BLaER1 treated with 17β-estradiol and CSF1 and Interleukin-3, amounts not matched to agents 10 nM and 100 nM (cell line): Measurements from ENCODE around the gene ODF4.

Experiments
- H3K27ac ChIP-seq, 11 experiments: shearing (Covaris generic); formaldehyde crosslinking; 2 replicates each; pipeline ENCODE4 v1.8.1; 2022
- H3K27me3 ChIP-seq, 11 experiments: shearing (Covaris generic); formaldehyde crosslinking; 2 replicates each; pipeline ENCODE4 v1.8.1; 2022
- H3K36me3 ChIP-seq, 11 experiments: shearing (Covaris generic); formaldehyde crosslinking; 2 replicates each; pipeline ENCODE4 v1.8.1; 2022
- H3K4me1 ChIP-seq, 10 experiments: shearing (Covaris generic); formaldehyde crosslinking; 2 replicates each; pipeline ENCODE4 v1.8.1; 2022
- H3K4me2 ChIP-seq, 11 experiments: shearing (Covaris generic); formaldehyde crosslinking; 2 replicates each; pipeline ENCODE4 v1.8.1; 2022
- H3K4me3 ChIP-seq, 10 experiments: shearing (Covaris generic); formaldehyde crosslinking; 2 replicates each; pipeline ENCODE4 v1.8.1; 2022
- H3K9ac ChIP-seq, 11 experiments: shearing (Covaris generic); formaldehyde crosslinking; 2 replicates each; pipeline ENCODE4 v1.8.1; 2022
- H3K9me3 ChIP-seq, 11 experiments: shearing (Covaris generic); formaldehyde crosslinking; replicated peaks in 1 of 11; 2 replicates each; pipeline ENCODE4 v1.8.1; 2022
- H4K20me1 ChIP-seq, 11 experiments: shearing (Covaris generic); formaldehyde crosslinking; 2 replicates each; pipeline ENCODE4 v1.8.1; 2022
- Cebpa-rat ChIP-seq, 11 experiments: shearing (Covaris generic); IDR thresholded peaks; 2 replicates each; pipeline ENCODE4 v1.8.1; 2022

ODF4 gene

DNA sequence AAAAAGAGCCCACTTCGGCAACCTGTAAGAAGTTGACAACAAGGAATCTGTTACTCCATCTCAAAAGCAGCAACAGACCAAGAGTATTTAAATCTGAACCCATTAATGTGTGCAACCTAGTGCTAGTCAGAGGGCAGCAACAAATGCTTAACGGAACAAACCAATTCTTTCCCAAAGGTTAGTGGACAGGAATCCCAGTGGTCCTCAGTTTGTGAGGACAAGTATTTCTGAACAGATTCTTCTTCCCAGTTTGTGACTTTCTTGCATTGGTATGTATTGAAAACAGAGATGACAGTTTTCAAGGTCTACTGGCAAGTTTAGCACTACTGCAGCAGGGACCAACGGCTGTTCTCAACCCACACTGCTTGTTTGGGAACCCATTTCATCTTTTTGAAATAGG, 40.4 kb downstream of the ODF4 start:
- H3K27ac ChIP-seq, result 0 out of 22 replicates have a peak overlapping the region, but pooled peaks of 3 of the 11 experiments have one; percentile 92 to 96 (median 96)
- no peaks in the 10 kb centered on the region for H3K9me3 ChIP-seq
- H3K4me3 ChIP-seq, result peak overlapping the region in 9 of 10 experiments; percentile 75 to 98 (median 87); a peak in 16 of 20 replicates
- peaks cover 67 to 78% (median 75%) of the 10 kb centered on the region in 10 experiments for H3K4me1 ChIP-seq
- H3K4me2 ChIP-seq, result peak overlapping the region; percentile 80 to 99 (median 94)
- peak overlapping the region; percentile 84 to 98 (median 94) for H3K9ac ChIP-seq
- peaks cover 48 to 61% (median 55%) of the 10 kb centered on the region in 11 experiments for H4K20me1 ChIP-seq
- no peak for TF ChIP-seq Cebpa-rat (IDR thresholded peaks at IDR 0.05)
- peaks cover 53 to 65% (median 58%) of the 10 kb centered on the region in 11 experiments for H3K36me3 ChIP-seq
- H3K27me3 ChIP-seq, result no peaks in the 10 kb centered on the region

DNA sequence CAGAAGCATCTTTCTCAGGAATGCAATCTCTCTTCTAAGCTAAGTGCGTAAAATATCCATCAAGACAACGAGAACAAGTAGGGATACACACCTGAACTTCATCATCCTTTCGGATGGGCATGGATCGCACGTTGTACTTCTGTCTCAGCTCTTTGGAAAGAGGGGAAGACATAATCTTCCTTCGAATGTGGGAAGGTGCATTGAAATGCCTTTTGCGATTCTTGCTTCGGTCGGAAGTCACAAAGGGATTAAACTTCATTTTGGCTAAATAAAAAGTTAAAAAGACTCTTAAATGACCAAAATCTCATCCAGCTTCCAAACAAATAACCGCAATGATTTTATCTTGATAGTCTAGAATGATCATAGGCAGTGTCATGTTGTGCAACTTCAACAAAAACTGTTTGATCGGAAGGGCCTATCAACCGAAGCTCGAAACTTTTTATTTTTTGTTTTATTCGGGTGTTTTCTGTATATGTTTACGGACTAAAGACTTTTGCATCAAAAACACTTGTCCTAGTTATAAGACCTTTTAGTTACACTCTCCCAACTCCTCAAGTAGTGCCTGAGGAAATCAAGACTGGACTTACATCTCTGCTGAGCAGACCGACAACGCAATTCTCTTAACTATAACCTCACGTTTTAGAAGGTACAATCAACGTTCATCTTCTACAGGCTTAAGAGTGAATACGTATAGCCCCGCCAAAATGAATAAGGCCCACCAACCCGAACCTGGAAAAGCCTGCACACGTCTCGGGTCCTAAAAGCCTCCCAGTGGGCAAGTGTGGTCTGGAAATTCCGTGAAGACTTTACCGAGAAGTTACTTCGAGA, 42.6 kb downstream of the ODF4 start:
- H3K4me2 ChIP-seq, result peak overlapping the region; percentile 80 to 99 (median 94)
- 0 out of 22 replicates have a peak, but pooled peaks of 1 of the 11 experiments have one; percentile 20 for TF ChIP-seq Cebpa-rat (IDR thresholded peaks at IDR 0.05)
- H3K4me1 ChIP-seq, result peaks cover 57 to 70% (median 65%) of the 10 kb centered on the region in 10 experiments
- H3K9ac ChIP-seq, result peak overlapping the region; percentile 84 to 98 (median 94)
- peaks cover 45 to 55% (median 49%) of the 10 kb centered on the region in 11 experiments for H4K20me1 ChIP-seq
- no peaks in the 10 kb centered on the region for H3K27me3 ChIP-seq
- peak overlapping the region; percentile 75 to 98 (median 88) for H3K4me3 ChIP-seq
- peak overlapping the region; percentile 75 to 97 (median 92) for H3K27ac ChIP-seq
- no peaks in the 10 kb centered on the region for H3K9me3 ChIP-seq
- H3K36me3 ChIP-seq, result peaks cover 48 to 52% (median 50%) of the 10 kb centered on the region in 11 experiments

DNA sequence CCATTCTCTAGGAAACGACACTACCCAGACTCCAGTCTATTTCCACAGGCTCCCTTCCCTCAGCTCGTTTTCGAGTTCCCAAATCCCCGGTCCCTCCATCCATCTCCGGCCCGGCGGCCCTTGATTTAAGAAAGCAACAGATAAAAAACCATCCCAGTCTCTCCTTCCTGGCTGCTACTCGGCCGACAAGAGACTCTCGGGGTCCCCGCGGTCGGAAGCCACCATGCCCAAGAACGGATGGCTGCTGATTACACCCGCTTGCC, 43.2 kb downstream of the ODF4 start:
- Histone ChIP-seq H3K36me3 (peaks cover 42 to 47% (median 45%) of the 10 kb centered on the region in 11 experiments), H3K4me2 (peak overlapping the region; percentile 80 to 99 (median 94); a peak in 17 of 22 replicates), H3K9me3 (no peaks in the 10 kb centered on the region)

DNA sequence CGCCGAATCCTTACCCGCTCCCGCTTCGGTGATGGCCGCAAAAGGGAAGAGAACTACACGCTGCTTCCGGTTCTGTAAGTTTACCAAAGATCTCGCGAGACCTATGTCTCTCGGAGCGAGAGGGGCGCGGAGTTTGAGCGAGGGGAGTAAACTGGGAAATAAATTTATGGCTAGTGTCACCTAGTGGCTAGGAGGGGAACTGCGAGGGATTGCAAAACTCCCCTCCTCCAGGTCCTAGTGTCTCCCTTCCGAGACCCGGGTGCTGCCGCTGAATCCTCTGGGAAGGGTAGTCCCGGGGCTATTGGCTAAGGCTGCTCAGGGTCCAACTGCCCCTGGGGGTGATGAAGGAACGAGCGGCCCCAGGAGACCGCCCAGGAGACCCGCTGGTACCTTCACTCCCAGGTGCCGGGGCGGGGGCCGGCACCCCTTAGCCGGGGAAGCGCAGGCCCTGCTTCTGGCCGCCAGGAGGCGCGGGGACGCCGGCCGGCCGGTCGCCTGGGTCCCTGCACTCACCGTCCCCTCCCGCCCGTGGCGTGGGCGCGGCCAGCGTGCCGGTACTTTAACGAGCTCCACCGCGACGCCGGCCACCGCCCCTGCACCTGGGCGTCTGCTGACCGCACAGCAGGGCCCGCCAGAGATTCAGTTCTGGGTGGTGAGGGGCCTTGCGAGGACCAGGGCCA, 43.6 kb downstream of the ODF4 start, which contains the start of gene RPL26:
RPL26 (minus strand) TSS at position 51 of the 680 bp plus-strand sequence. CDS start 883 bp downstream, outside the sequence.
- TF ChIP-seq Cebpa-rat (IDR thresholded peaks at IDR 0.05), result peak in 7 of 11 experiments; percentile 50 to 82 (median 56); a peak in 9 of 22 replicates
- peaks cover 38 to 42% (median 40%) of the 10 kb centered on the region in 11 experiments for H3K36me3 ChIP-seq

More for the DNA sequence above, 43.2 kb downstream of the ODF4 start:
- H3K27me3 ChIP-seq, result no peaks in the 10 kb centered on the region
- H3K9ac ChIP-seq, result peak overlapping the region; percentile 84 to 98 (median 94)
- peaks cover 56 to 65% (median 61%) of the 10 kb centered on the region in 10 experiments for H3K4me1 ChIP-seq
- peaks cover 39 to 50% (median 43%) of the 10 kb centered on the region in 11 experiments for H4K20me1 ChIP-seq
- H3K27ac ChIP-seq, result peak overlapping the region; percentile 75 to 97 (median 92)
- peak overlapping the region; percentile 75 to 98 (median 88) for H3K4me3 ChIP-seq
- TF ChIP-seq Cebpa-rat (IDR thresholded peaks at IDR 0.05), result no peak

DNA sequence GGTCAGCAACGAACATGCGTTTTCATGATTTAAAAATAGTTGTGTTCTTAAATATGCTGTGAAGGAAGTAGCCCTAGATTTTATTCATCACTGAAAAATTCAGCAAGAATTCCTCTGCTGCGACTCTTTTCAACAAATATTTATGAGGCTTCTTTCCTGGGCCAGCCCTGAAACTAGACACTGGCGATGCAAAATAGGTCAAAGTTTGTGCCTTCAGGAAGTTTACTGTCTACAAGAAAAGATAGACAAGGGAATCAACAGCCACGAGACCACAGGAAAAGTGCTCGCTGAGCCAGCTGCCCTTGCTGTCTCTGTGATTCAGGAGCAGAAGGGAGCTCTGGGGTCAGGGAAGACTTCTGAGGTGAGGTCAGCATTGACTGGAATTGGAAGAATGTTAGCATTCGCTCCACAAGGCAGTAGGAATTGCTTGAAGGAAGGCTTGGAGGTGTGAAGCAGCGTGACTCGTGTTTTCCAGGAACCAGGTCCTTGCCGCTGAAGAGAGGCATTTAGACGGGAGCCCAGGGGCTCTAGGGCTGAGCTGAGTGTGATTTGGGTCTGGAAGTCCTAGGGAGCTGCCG, 45.2 kb downstream of the ODF4 start:
- Histone ChIP-seq H3K9ac (peak overlapping the region in 10 of 11 experiments; percentile 8 to 98 (median 58); a peak in 12 of 22 replicates), H4K20me1 (peaks cover 18 to 29% (median 23%) of the 10 kb centered on the region in 11 experiments; a peak in 20 of 22 replicates), H3K4me3 (peak overlapping the region in 1 of 10 experiments; percentile 94; a peak in 3 of 20 replicates), H3K27me3 (no peaks in the 10 kb centered on the region), H3K4me1 (peaks cover 39 to 48% (median 42%) of the 10 kb centered on the region in 10 experiments), H3K9me3 (no peaks in the 10 kb centered on the region), H3K36me3 (peaks cover 21 to 26% (median 24%) of the 10 kb centered on the region in 11 experiments), H3K4me2 (peak overlapping the region; percentile 61 to 93 (median 82); a peak in 21 of 22 replicates), H3K27ac (peak overlapping the region in 8 of 11 experiments; percentile 3 to 96 (median 34); a peak in 11 of 22 replicates)
- no peak for TF ChIP-seq Cebpa-rat (IDR thresholded peaks at IDR 0.05)

More for the DNA sequence above, 43.6 kb downstream of the ODF4 start, which contains the start of gene RPL26:
- H3K4me3 ChIP-seq, result peak within 1 kb of the TSS; percentile 75 to 98 (median 88)
- H3K4me1 ChIP-seq, result peaks cover 53 to 60% (median 57%) of the 10 kb centered on the region in 10 experiments
- H3K4me2 ChIP-seq, result peak within 1 kb of the TSS; percentile 80 to 99 (median 94)
- peaks cover 34 to 45% (median 39%) of the 10 kb centered on the region in 11 experiments for H4K20me1 ChIP-seq
- peak within 1 kb of the TSS; percentile 75 to 97 (median 92) for H3K27ac ChIP-seq
- H3K9ac ChIP-seq, result peak within 1 kb of the TSS; percentile 84 to 98 (median 94)
- no peaks in the 10 kb centered on the region for H3K27me3 ChIP-seq
- H3K9me3 ChIP-seq, result no peaks in the 10 kb centered on the region

DNA sequence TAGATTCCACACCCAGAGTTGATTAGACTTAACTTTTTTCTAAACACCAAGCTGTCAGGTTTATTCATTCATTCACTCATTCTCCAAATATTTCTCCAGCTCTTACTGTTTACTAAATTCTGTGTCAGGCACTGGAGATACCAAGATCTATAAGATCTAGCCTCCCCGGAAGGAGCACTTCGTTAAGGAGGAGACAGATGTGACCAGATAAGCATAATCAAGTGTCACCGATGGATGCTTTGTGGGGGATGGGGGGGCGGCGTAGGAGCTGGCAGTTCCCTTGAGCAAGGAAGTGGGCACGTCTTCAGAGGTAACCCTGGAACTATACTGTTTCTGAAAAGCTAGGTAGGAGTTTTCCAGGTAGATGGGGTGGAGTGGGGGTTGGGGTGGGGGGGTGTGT, 47.2 kb downstream of the ODF4 start:
- Histone ChIP-seq H4K20me1 (peaks cover 0 to 10% (median 3%) of the 10 kb centered on the region in 11 experiments; a peak in 13 of 22 replicates), H3K9me3 (no peaks in the 10 kb centered on the region), H3K4me2 (no peak overlapping the region), H3K4me3 (no peak overlapping the region), H3K4me1 (peaks cover 20 to 35% (median 28%) of the 10 kb centered on the region in 10 experiments), H3K27me3 (no peaks in the 10 kb centered on the region), H3K36me3 (peaks cover 2 to 7% (median 4%) of the 10 kb centered on the region in 11 experiments; a peak in 21 of 22 replicates), H3K27ac (no peak overlapping the region), H3K9ac (no peak overlapping the region)
- no peak for TF ChIP-seq Cebpa-rat (IDR thresholded peaks at IDR 0.05)

DNA sequence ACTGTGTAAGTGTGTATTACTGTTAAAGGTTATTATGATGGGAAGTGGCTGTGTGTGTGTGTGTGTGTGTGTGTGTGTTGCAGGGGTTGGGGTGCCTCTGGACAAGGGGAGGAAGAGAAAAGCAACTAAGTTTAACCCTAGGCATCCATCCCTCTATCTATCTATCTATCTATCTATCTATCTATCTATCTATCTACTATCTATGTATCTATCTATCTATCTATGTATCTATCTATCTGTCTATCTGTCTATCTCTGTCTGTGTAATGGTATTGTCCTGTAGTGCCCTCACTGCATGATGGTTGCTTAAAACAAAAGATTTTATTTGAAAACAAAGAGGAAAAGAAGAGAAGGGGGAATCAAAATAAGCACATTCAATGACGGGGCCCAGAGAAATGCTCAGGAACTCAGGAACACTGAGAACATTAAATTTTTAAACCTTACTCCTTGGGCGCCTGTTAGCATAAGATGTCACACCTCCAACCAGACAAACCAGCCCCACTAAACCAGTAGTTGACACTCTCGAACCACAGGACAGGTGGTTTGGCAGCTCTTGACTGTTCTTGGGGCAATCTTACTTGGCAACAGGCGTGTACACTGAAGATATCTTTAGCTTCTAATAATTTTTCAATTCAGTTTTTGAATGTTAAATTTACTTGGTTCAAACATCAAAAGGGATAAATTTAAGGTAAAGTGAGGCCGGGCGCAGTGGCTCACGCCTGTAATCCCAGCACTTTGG, 48.4 kb downstream of the ODF4 start:
- no peaks in the 10 kb centered on the region for H3K36me3 ChIP-seq
- no peak overlapping the region for H3K4me2 ChIP-seq
- no peaks in the 10 kb centered on the region for H3K9me3 ChIP-seq
- H3K27ac ChIP-seq, result no peak overlapping the region
- TF ChIP-seq Cebpa-rat (IDR thresholded peaks at IDR 0.05), result no peak
- no peak overlapping the region for H3K4me3 ChIP-seq
- H3K4me1 ChIP-seq, result peaks cover 17 to 44% (median 30%) of the 10 kb centered on the region in 10 experiments
- H3K27me3 ChIP-seq, result no peaks in the 10 kb centered on the region
- no peaks in the 10 kb centered on the region for H4K20me1 ChIP-seq
- no peak overlapping the region for H3K9ac ChIP-seq

DNA sequence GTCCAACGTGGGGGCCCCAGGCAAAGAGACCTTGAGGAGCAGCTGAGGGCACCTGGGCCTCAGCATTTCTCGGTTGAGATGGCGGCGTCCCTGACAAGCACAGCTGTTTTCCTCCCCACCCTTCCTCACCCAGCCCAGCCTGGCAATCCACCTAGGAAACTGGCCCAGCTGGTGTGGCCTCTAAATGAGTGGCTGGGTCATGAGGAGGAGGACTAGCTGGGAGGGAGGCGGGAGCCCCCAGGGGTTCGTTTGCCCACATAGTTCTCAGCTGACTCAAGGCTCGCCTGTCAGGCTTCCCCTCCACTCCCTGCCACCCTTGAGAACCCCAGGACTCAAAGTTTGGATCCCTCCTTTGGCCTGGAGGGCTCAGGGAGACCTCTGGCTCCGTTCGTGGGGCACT, 52.1 kb downstream of the ODF4 start:
- H3K4me1 ChIP-seq, result peaks cover 0 to 34% (median 22%) of the 10 kb centered on the region in 10 experiments; a peak in 18 of 20 replicates
- H3K4me3 ChIP-seq, result no peak overlapping the region
- no peaks in the 10 kb centered on the region for H4K20me1 ChIP-seq
- peak overlapping the region in 2 of 11 experiments; percentile 5 to 13; a peak in 2 of 22 replicates for H3K27ac ChIP-seq
- no peak for TF ChIP-seq Cebpa-rat (IDR thresholded peaks at IDR 0.05)
- H3K36me3 ChIP-seq, result no peaks in the 10 kb centered on the region
- H3K9ac ChIP-seq, result no peak overlapping the region; a peak in 1 of 22 replicates
- H3K27me3 ChIP-seq, result no peaks in the 10 kb centered on the region
- no peaks in the 10 kb centered on the region for H3K9me3 ChIP-seq
- H3K4me2 ChIP-seq, result peak overlapping the region in 6 of 11 experiments; percentile 11 to 51 (median 34); a peak in 9 of 22 replicates
